Mucosa of descending colon (tissue), 3 donors: ENCODE results near the gene TUBD1. TPM values are rescaled to one million over a fixed set of nuclear protein-coding genes. Genes with fewer than 3 reads are reported as not detected.
"Not testable (repeated sequence)": the region's sequence is repeated elsewhere in the genome, so short reads cannot be mapped to it uniquely, and the experiment has no call there.

Experiments used
- ATAC-seq: fragments of 200-7000 bp; cut with Tn5 transposase; one replicate; pipeline ENCODE4 v1.9.1; 2020; ENCODE audit warnings: mild to moderate bottlenecking, moderate library complexity
- DNase-seq, 3 donors: peaks; one replicate each; pipeline ENCODE4 v3.0.0-alpha.2; 2020
- H3K36me3 ChIP-seq: fragments of 200-600 bp; one replicate; pipeline ENCODE4 v1.8.0; 2021; ENCODE audit warnings: low read depth, mild to moderate bottlenecking
- H3K4me1 ChIP-seq: fragments of 200-600 bp; one replicate; pipeline ENCODE4 v1.8.0; 2021; ENCODE audit warnings: low read depth, mild to moderate bottlenecking
- H3K4me3 ChIP-seq: fragments of 200-600 bp; one replicate; pipeline ENCODE4 v1.8.0; 2021; ENCODE audit warnings: mild to moderate bottlenecking
- H3K9me3 ChIP-seq: fragments of 200-600 bp; one replicate; pipeline ENCODE4 v1.8.0; 2021; ENCODE audit warnings: mild to moderate bottlenecking
- CTCF ChIP-seq: fragments of 200-600 bp; IDR thresholded peaks from one replicate; pipeline ENCODE4 v1.8.0; 2022; ENCODE audit warnings: antibody characterized with exemption, mild to moderate bottlenecking
- intact Hi-C, 2 donors: fragments of 100-400 bp; cut with DNase I in 1 of 2; cut with micrococcal nuclease in 1 of 2; formaldehyde crosslinking; loops; one replicate each; pipeline versions ENCODE4 v1.11.0 to v1.11.1; 2022; cut with DNase I, micrococcal nuclease
- long read RNA-seq, 2 donors: library from polyadenylated mRNA; unstranded; transcript quantifications; one replicate each; pipeline ENCODE4 v2.0.0, GENCODE V29; 2019 to 2021
- total RNA-seq, 3 donors: library from RNA; stranded (reverse); fragmentation: NEBNext Ultra II Directional in 2 of 3; extraction: Animal tissue kit (Norgen Biotek cat#: 25700) in 2 of 3; gene quantifications; one replicate each; pipeline versions ENCODE4 v1.2.1 to v1.2.4, GENCODE V29; 2021 to 2023
- donor health status: DM: no; HTN: no; CAD: no; lungs with moderate emphysema.
- donor health status: DM: no; HTN: no; CAD: no.
- donor health status: DM: no; HTN: yes; CAD: no.

Gene TUBD1, protein sequence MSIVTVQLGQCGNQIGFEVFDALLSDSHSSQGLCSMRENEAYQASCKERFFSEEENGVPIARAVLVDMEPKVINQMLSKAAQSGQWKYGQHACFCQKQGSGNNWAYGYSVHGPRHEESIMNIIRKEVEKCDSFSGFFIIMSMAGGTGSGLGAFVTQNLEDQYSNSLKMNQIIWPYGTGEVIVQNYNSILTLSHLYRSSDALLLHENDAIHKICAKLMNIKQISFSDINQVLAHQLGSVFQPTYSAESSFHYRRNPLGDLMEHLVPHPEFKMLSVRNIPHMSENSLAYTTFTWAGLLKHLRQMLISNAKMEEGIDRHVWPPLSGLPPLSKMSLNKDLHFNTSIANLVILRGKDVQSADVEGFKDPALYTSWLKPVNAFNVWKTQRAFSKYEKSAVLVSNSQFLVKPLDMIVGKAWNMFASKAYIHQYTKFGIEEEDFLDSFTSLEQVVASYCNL
- total RNA-seq: 10 to 100 TPM in 1 of 3 donors, 1 to 10 TPM in 2; 6.1 to 11.4 (median 6.2) TPM
- long read RNA-seq, donor 1, transcript TUBD1-201 (9 exons, 2,490 nt): major isoform, 5 of 12 reads
- long read RNA-seq, donor 1, partial matches to known transcripts: 1 of 12 reads
- long read RNA-seq, donor 1, other reads (novel, unspliced or antisense): 6 of 12 reads
- long read RNA-seq, donor 2, partial matches to known transcripts: 0 of 4 reads
- long read RNA-seq, donor 2, other reads (novel, unspliced or antisense): 1 of 4 reads

GRCh38 chr17:59892924-59893675, at the start of gene TUBD1, which contains the start of gene RPS6KB1:
Gene TUBD1 (minus strand): TSS chr17:59892943. CDS start chr17:59891002, 1,941 bp downstream.
Gene RPS6KB1 (plus strand): TSS chr17:59893121. CDS start chr17:59893185, 64 bp downstream.
- H3K4me3 ChIP-seq: peak within 1 kb of the TSS; percentile 69
- no peaks in the 10 kb centered on the region for H3K9me3 ChIP-seq
- H3K4me1 ChIP-seq: peaks cover 20% of the 10 kb centered on the region
- intact Hi-C loops: no loop called here
- peak; percentile 99 for ATAC-seq
- TF ChIP-seq CTCF: no peak
- DNase-seq: peak; percentile 96 to 97 (median 97)
- H3K36me3 ChIP-seq: no peaks in the 10 kb centered on the region

- Histone ChIP-seq H3K9me3 (no peaks in the 10 kb centered on the region), H3K4me3 (no peak overlapping the region), H3K36me3 (no peaks in the 10 kb centered on the region), H3K4me1 (no peaks in the 10 kb centered on the region)
- no peak for TF ChIP-seq CTCF
- intact Hi-C loops: no loop called here
- ATAC-seq: no peak
- DNase-seq: no peak
Measured at GRCh38 chr17:59941131-59941530, 48.4 kb upstream of the TUBD1 start.

- H3K9me3 ChIP-seq, ATAC-seq, DNase-seq, H3K4me1 ChIP-seq, H3K36me3 ChIP-seq, H3K4me3 ChIP-seq, intact Hi-C loops: not testable (repeated sequence)
Measured at GRCh38 chr17:59940697-59941096, 48.0 kb upstream of the TUBD1 start.

- H3K9me3 ChIP-seq, intact Hi-C loops, ATAC-seq, H3K4me3 ChIP-seq, H3K4me1 ChIP-seq, DNase-seq, H3K36me3 ChIP-seq: not testable (repeated sequence)
Measured at GRCh38 chr17:59933317-59933716, 40.6 kb upstream of the TUBD1 start.

GRCh38 chr17:59930768-59931167, 38.0 kb upstream of the TUBD1 start:
- ATAC-seq, DNase-seq, intact Hi-C loops, H3K4me1 ChIP-seq, H3K4me3 ChIP-seq, H3K36me3 ChIP-seq, H3K9me3 ChIP-seq: not testable (repeated sequence)

GRCh38 chr17:59930121-59930520, 37.4 kb upstream of the TUBD1 start:
- ATAC-seq, H3K9me3 ChIP-seq, H3K36me3 ChIP-seq, DNase-seq, H3K4me3 ChIP-seq, H3K4me1 ChIP-seq, intact Hi-C loops: not testable (repeated sequence)

- not testable (repeated sequence) for DNase-seq, H3K36me3 ChIP-seq
- intact Hi-C loops: loop anchor here in 1 of 2 donors (5.0 kb wide), 1 partner anchor 122 kb away; no protein-coding TSS in a partner anchor
Measured at GRCh38 chr17:59920637-59921036, 27.9 kb upstream of the TUBD1 start.

More at GRCh38 chr17:59920637-59921036, 27.9 kb upstream of the TUBD1 start:
- H3K4me3 ChIP-seq, H3K4me1 ChIP-seq, H3K9me3 ChIP-seq, ATAC-seq: not testable (repeated sequence)
